CD14-positive monocyte (primary cell): ENCODE data around the gene DSCAML1. TPM values are rescaled to one million over a fixed set of nuclear protein-coding genes. Genes with fewer than 3 reads are reported as not detected.

ENCODE experiments used
- DNase-seq, 3 donors: peaks; one replicate each; pipeline ENCODE4 v3.0.0-alpha.2; 2011 to 2022
- H2AFZ ChIP-seq: 2 replicates; pipeline ENCODE4 v1.6.0; 2012; ENCODE audit warnings: mild to moderate bottlenecking, low read depth, low read length, inconsistent platforms; ENCODE audit not compliant: insufficient read depth, poor library complexity, severe bottlenecking
- H3K27ac ChIP-seq, 2 donors: 1 replicate in 1 of 2; 2 replicates in 1 of 2; pipeline ENCODE4 v1.5.1; 2012 to 2013; ENCODE audit warnings: low read length in 2 of 2, control low read depth in 1 of 2, inconsistent platforms in 1 of 2, low read depth in 1 of 2, mild to moderate bottlenecking in 1 of 2
- H3K27me3 ChIP-seq, 2 donors: one replicate each; pipeline versions ENCODE4 v1.6.0 to v1.6.1; 2011 to 2013; ENCODE audit warnings: low read length in 2 of 2; ENCODE audit not compliant: control insufficient read depth in 2 of 2, insufficient read depth in 2 of 2
- H3K36me3 ChIP-seq, 2 donors: replicated peaks in 1 of 2; 1 replicate in 1 of 2; 2 replicates in 1 of 2; pipeline versions ENCODE4 v1.5.1 to v1.6.1; 2012 to 2013; ENCODE audit warnings: low read length in 2 of 2, control low read depth in 1 of 2, inconsistent platforms in 1 of 2, mild to moderate bottlenecking in 1 of 2; ENCODE audit not compliant: insufficient read depth in 2 of 2, control insufficient read depth in 1 of 2
- H3K4me1 ChIP-seq, 2 donors: 1 replicate in 1 of 2; 2 replicates in 1 of 2; pipeline versions ENCODE4 v1.5.1 to v1.6.1; 2012 to 2013; ENCODE audit warnings: low read length in 2 of 2, control low read depth in 1 of 2, inconsistent platforms in 1 of 2, mild to moderate bottlenecking in 1 of 2, moderate library complexity in 1 of 2; ENCODE audit not compliant: insufficient read depth in 2 of 2, control insufficient read depth in 1 of 2
- H3K4me2 ChIP-seq: replicated peaks from 2 replicates; pipeline ENCODE3; 2012; ENCODE audit warnings: low read length, moderate library complexity, mild to moderate bottlenecking; ENCODE audit not compliant: poor library complexity, severe bottlenecking; ENCODE audit errors: extremely low read depth
- H3K4me3 ChIP-seq, 3 experiments: fragments of 200-600 bp in 1 of 3; sonication (generic) in 1 of 3; replicated peaks in 1 of 3; 1 replicate in 2 of 3; 2 replicates in 1 of 3; pipeline ENCODE4 v1.5.1; 2011 to 2013; ENCODE audit warnings: low read length in 3 of 3, mild to moderate bottlenecking in 3 of 3, control low read depth in 2 of 3, low read depth in 2 of 3, inconsistent platforms in 1 of 3, moderate library complexity in 1 of 3
- H3K79me2 ChIP-seq: 2 replicates; pipeline ENCODE4 v1.6.0; 2012; ENCODE audit warnings: mild to moderate bottlenecking, control low read depth, inconsistent platforms, low read length, moderate library complexity; ENCODE audit not compliant: insufficient read depth
- H3K9ac ChIP-seq: 2 replicates; pipeline ENCODE4 v1.6.0; 2017; ENCODE audit warnings: low read length, mild to moderate bottlenecking; ENCODE audit not compliant: insufficient read depth, poor library complexity, severe bottlenecking
- H3K9me3 ChIP-seq, 2 donors: replicated peaks in 1 of 2; 1 replicate in 1 of 2; 2 replicates in 1 of 2; pipeline versions ENCODE4 v1.5.1 to v1.6.1; 2012 to 2013; ENCODE audit warnings: low read length in 2 of 2, control low read depth in 1 of 2; ENCODE audit not compliant: control insufficient read depth in 1 of 2, insufficient read depth in 1 of 2
- H4K20me1 ChIP-seq: 2 replicates; pipeline ENCODE4 v1.6.0; 2012; ENCODE audit warnings: mild to moderate bottlenecking, low read length, control low read depth, moderate library complexity; ENCODE audit not compliant: insufficient read depth
- H3K27ac Mint-ChIP-seq, 7 donors: one replicate each; pipeline ENCODE4 v1.8.0; 2020; ENCODE audit warnings: mild to moderate bottlenecking in 7 of 7, mixed read lengths in 7 of 7, moderate library complexity in 6 of 7, inconsistent platforms in 2 of 7
- H3K27me3 Mint-ChIP-seq, 3 donors: one replicate each; pipeline ENCODE4 v1.8.0; 2021 to 2022; ENCODE audit warnings: low read depth in 3 of 3, mild to moderate bottlenecking in 3 of 3, mixed read lengths in 3 of 3, moderate library complexity in 3 of 3, inconsistent platforms in 1 of 3
- H3K36me3 Mint-ChIP-seq, 2 donors: one replicate each; pipeline ENCODE4 v1.8.0; 2020; ENCODE audit warnings: mixed read lengths in 2 of 2, inconsistent platforms in 1 of 2, mild to moderate bottlenecking in 1 of 2
- H3K4me1 Mint-ChIP-seq: one replicate; pipeline ENCODE4 v1.8.0; 2020; ENCODE audit warnings: mild to moderate bottlenecking, mixed read lengths
- H3K4me3 Mint-ChIP-seq, 2 donors: one replicate each; pipeline ENCODE4 v1.8.0; 2020; ENCODE audit warnings: mild to moderate bottlenecking in 2 of 2, mixed read lengths in 2 of 2, moderate library complexity in 1 of 2
- H3K9me3 Mint-ChIP-seq, 7 donors: one replicate each; pipeline ENCODE4 v1.8.0; 2020 to 2022; ENCODE audit warnings: mixed read lengths in 7 of 7, mild to moderate bottlenecking in 6 of 7, moderate library complexity in 6 of 7, inconsistent platforms in 2 of 7
- WGBS: methylation state at CpG from one replicate; pipeline ENCODE4 v1.1.5; 2013; ENCODE audit warnings: missing lambda C conversion rate; ENCODE audit not compliant: insufficient coverage; 5-methylcytosine and 5-hydroxymethylcytosine counted together
- intact Hi-C, 2 donors: fragments of 100-400 bp; cut with micrococcal nuclease; formaldehyde crosslinking; loops; one replicate each; pipeline versions ENCODE4 v1.15.0 to v1.15.1; 2023
- polyA plus RNA-seq, 3 donors: library from polyadenylated mRNA; depleted of rRNA in 1 of 3; unstranded in 2 of 3; stranded (reverse) in 1 of 3; fragments of 300-500 nt in 2 of 3; fragments of >200 nt in 1 of 3; fragmentation: Illumina TruSeq in 2 of 3; gene quantifications; 1 replicate in 2 of 3; 2 replicates in 1 of 3; pipeline ENCODE4 v1.2.3, GENCODE V29; 2012 to 2021
- TF ChIP-seq, protein P1 (sequence below): fragments of 200-600 bp; IDR thresholded peaks from one replicate; pipeline ENCODE4 v1.8.0; 2022; ENCODE audit warnings: antibody characterized with exemption, mild to moderate bottlenecking

The DSCAML1 gene
- polyA plus RNA-seq, 3 donors, result not detected

DNA sequence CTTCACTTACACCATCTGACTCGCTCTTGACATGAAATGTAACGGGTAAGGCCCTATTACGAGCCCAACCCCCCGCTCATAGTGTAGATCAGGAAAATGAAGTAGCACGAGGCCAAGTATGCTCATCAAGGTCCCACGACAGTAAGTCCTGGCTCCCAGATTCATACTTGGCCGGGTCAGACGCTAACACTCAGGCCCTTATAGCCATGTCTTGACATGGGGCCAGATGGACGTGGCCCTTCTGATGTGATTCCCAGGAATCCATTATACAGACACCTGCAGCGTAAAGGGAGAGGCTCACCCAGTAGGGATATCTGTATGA lies 294.3 kb downstream of the DSCAML1 start:
- Histone ChIP-seq H3K4me2 (no peak overlapping the region), H3K4me1 (no peaks in the 10 kb centered on the region), H4K20me1 (no peaks in the 10 kb centered on the region), H3K4me3 (no peak overlapping the region), H3K79me2 (no peaks in the 10 kb centered on the region), H2AFZ (no peak overlapping the region), H3K9me3 (no peaks in the 10 kb centered on the region), H3K27ac (no peak overlapping the region), H3K9ac (no peak overlapping the region), H3K27me3 (no peaks in the 10 kb centered on the region), H3K36me3 (no peaks in the 10 kb centered on the region)
- Mint-ChIP-seq H3K9me3 (no peaks in the 10 kb centered on the region), H3K4me1 (no peaks in the 10 kb centered on the region), H3K27me3 (peaks cover 0 to 3% (median 1%) of the 10 kb centered on the region in 3 donors), H3K4me3 (no peak overlapping the region), H3K36me3 (no peaks in the 10 kb centered on the region), H3K27ac (no peak overlapping the region)
- TF ChIP-seq, protein P1, sequence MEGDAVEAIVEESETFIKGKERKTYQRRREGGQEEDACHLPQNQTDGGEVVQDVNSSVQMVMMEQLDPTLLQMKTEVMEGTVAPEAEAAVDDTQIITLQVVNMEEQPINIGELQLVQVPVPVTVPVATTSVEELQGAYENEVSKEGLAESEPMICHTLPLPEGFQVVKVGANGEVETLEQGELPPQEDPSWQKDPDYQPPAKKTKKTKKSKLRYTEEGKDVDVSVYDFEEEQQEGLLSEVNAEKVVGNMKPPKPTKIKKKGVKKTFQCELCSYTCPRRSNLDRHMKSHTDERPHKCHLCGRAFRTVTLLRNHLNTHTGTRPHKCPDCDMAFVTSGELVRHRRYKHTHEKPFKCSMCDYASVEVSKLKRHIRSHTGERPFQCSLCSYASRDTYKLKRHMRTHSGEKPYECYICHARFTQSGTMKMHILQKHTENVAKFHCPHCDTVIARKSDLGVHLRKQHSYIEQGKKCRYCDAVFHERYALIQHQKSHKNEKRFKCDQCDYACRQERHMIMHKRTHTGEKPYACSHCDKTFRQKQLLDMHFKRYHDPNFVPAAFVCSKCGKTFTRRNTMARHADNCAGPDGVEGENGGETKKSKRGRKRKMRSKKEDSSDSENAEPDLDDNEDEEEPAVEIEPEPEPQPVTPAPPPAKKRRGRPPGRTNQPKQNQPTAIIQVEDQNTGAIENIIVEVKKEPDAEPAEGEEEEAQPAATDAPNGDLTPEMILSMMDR, result no peak
- DNase-seq, result no peak
- 86% methylated on average over 8 of the region's 10 CpGs for WGBS
- intact Hi-C loops, result no loop called here

DNA sequence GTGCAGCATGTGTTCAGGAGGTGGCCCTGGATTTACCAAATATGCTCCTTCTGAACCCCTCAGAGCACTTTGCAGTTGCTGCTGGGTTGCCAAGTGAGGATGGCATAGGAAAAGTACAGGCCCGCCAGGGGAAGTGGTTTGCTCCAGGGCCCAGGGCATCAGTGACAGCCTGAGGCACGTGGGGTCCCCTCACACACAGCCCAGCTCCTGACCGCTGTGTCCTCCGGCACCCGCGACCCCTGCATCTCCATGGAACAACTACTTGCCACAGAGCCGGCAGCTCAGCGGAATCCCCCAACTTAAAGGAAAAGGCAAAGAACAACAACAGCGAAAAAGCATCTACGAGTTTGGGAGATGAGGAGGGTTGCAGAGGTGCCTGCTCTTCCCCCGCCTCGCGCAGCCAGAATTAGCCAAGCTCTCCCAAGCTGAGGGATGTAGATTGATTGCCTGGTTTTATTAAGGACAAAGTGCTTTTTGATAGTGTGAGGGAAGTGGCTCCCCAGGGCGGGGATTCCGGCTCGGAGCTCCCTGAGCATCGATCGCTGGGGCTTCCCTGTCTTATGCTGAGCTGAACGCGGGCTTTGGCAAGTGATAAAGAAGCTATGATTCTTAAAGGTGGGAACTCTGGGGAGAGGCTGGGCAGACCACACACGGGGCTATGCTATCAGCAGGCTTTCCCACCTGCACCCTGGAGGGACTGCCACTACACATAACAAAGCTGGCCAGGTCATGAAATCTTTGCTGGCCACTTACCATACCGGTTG lies 294.8 kb downstream of the DSCAML1 start:
- no peaks in the 10 kb centered on the region for H3K9me3 Mint-ChIP-seq
- Histone ChIP-seq H3K27ac (no peak overlapping the region), H2AFZ (no peak overlapping the region), H3K9me3 (no peaks in the 10 kb centered on the region), H3K4me3 (no peak overlapping the region), H3K79me2 (no peaks in the 10 kb centered on the region), H3K4me1 (no peaks in the 10 kb centered on the region), H4K20me1 (no peaks in the 10 kb centered on the region), H3K36me3 (no peaks in the 10 kb centered on the region), H3K4me2 (no peak overlapping the region), H3K9ac (no peak overlapping the region), H3K27me3 (no peaks in the 10 kb centered on the region)
- no peak overlapping the region for H3K4me3 Mint-ChIP-seq
- TF ChIP-seq, protein P1, result no peak
- peaks cover 0 to 3% (median 0%) of the 10 kb centered on the region in 3 donors for H3K27me3 Mint-ChIP-seq
- H3K36me3 Mint-ChIP-seq, result no peaks in the 10 kb centered on the region
- intact Hi-C loops, result no loop called here
- no peaks in the 10 kb centered on the region for H3K4me1 Mint-ChIP-seq
- H3K27ac Mint-ChIP-seq, result no peak overlapping the region
- no peak for DNase-seq
- WGBS, result 91% methylated on average over 9 of the region's 22 CpGs
